ENCODE measurements around the gene SMAD2.

DNA sequence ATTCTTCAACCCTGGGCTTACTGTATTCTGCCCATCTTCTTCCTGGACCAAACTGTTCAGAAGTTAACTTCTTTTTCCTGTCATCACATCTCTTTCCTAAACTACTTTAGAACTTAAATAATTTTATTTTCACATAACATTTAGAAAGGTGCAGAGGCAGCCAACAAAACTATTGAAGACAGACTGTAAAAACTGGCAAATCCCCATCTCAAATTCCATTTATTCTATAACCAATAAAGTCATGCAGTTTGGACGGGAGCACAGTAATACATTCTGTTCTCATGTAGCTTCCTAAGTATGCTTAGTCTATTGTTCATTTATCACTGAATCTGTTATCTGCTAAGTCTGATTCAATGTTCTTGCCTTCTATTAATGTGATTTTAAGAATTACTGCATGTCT is 99.1 kb downstream of the SMAD2 start:
- TF ChIP-seq, protein P1, sequence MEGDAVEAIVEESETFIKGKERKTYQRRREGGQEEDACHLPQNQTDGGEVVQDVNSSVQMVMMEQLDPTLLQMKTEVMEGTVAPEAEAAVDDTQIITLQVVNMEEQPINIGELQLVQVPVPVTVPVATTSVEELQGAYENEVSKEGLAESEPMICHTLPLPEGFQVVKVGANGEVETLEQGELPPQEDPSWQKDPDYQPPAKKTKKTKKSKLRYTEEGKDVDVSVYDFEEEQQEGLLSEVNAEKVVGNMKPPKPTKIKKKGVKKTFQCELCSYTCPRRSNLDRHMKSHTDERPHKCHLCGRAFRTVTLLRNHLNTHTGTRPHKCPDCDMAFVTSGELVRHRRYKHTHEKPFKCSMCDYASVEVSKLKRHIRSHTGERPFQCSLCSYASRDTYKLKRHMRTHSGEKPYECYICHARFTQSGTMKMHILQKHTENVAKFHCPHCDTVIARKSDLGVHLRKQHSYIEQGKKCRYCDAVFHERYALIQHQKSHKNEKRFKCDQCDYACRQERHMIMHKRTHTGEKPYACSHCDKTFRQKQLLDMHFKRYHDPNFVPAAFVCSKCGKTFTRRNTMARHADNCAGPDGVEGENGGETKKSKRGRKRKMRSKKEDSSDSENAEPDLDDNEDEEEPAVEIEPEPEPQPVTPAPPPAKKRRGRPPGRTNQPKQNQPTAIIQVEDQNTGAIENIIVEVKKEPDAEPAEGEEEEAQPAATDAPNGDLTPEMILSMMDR (IDR thresholded peaks at IDR 0.05) = no peak
- TF ChIP-seq POLR2A (IDR thresholded peaks at IDR 0.05) = no peak

Measured in thyroid gland (tissue), 4 donors.